ENCODE measurements around the gene ARHGAP5.

The ARHGAP5 gene

GRCh38 chr14:32068708-32069107 is 8.4 kb upstream of the ARHGAP5 start:
- TF ChIP-seq ZNF274 (IDR thresholded peaks at IDR 0.05; ENCODE audit: low read depth, low read length) = no peak
- H3K4me3 ChIP-seq (ENCODE audit: low read length) = no peak overlapping the region

- no peak for TF ChIP-seq ZNF274 (IDR thresholded peaks at IDR 0.05; ENCODE audit: low read depth, low read length)
- no peak overlapping the region for H3K4me3 ChIP-seq (ENCODE audit: low read length)
These were observed 6.8 kb upstream of the ARHGAP5 start for GRCh38 chr14:32070282-32070681.

- TF ChIP-seq ZNF274 (IDR thresholded peaks at IDR 0.05; ENCODE audit: low read depth, low read length) = no peak
- no peak overlapping the region for H3K4me3 ChIP-seq (ENCODE audit: low read length)
These were observed 4.4 kb upstream of the ARHGAP5 start for GRCh38 chr14:32072676-32073075.

GRCh38 chr14:32073537-32074189 is 3.4 kb upstream of the ARHGAP5 start:
- no peak overlapping the region for H3K4me3 ChIP-seq (ENCODE audit: low read length)
- no peak for TF ChIP-seq ZNF274 (IDR thresholded peaks at IDR 0.05; ENCODE audit: low read depth, low read length)

- H3K4me3 ChIP-seq (ENCODE audit: low read length) = no peak overlapping the region; the same call in 1 of the 2 replicates
- TF ChIP-seq ZNF274 (IDR thresholded peaks at IDR 0.05; ENCODE audit: low read depth, low read length) = no peak
These were observed 2.1 kb upstream of the ARHGAP5 start for GRCh38 chr14:32074887-32075572.

- TF ChIP-seq ZNF274 (IDR thresholded peaks at IDR 0.05; ENCODE audit: low read depth, low read length) = no peak
- H3K4me3 ChIP-seq (ENCODE audit: low read length) = peak overlapping the region; percentile 86
These were observed 1.3 kb upstream of the ARHGAP5 start for GRCh38 chr14:32075672-32076277.

- TF ChIP-seq ZNF274 (IDR thresholded peaks at IDR 0.05; ENCODE audit: low read depth, low read length) = no peak
These were observed 625 bp upstream of the ARHGAP5 start for GRCh38 chr14:32076278-32077080.

GRCh38 chr14:32078023-32078857 is 1.1 kb downstream of the ARHGAP5 start:
- no peak for TF ChIP-seq ZNF274 (IDR thresholded peaks at IDR 0.05; ENCODE audit: low read depth, low read length)
- H3K4me3 ChIP-seq (ENCODE audit: low read length) = peak overlapping the region; percentile 86

More at GRCh38 chr14:32076278-32077080, 625 bp upstream of the ARHGAP5 start:
- peak overlapping the region; percentile 86 for H3K4me3 ChIP-seq (ENCODE audit: low read length)

GRCh38 chr14:32078858-32079216 is 1.7 kb downstream of the ARHGAP5 start:
- H3K4me3 ChIP-seq (ENCODE audit: low read length) = peak overlapping the region; percentile 86; the same call in 1 of the 2 replicates
- no peak for TF ChIP-seq ZNF274 (IDR thresholded peaks at IDR 0.05; ENCODE audit: low read depth, low read length)

GRCh38 chr14:32079264-32079663 is 2.2 kb downstream of the ARHGAP5 start:
- TF ChIP-seq ZNF274 (IDR thresholded peaks at IDR 0.05; ENCODE audit: low read depth, low read length) = no peak
- H3K4me3 ChIP-seq (ENCODE audit: low read length) = peak overlapping the region; percentile 86; the same call in 1 of the 2 replicates

GRCh38 chr14:32080001-32080510 is 3.0 kb downstream of the ARHGAP5 start:
- H3K4me3 ChIP-seq (ENCODE audit: low read length) = no peak overlapping the region
- TF ChIP-seq ZNF274 (IDR thresholded peaks at IDR 0.05; ENCODE audit: low read depth, low read length) = no peak

- no peak overlapping the region for H3K4me3 ChIP-seq (ENCODE audit: low read length)
- no peak for TF ChIP-seq ZNF274 (IDR thresholded peaks at IDR 0.05; ENCODE audit: low read depth, low read length)
These were observed 4.8 kb downstream of the ARHGAP5 start for GRCh38 chr14:32081901-32082300.

GRCh38 chr14:32083315-32083624 is 6.2 kb downstream of the ARHGAP5 start:
- no peak for TF ChIP-seq ZNF274 (IDR thresholded peaks at IDR 0.05; ENCODE audit: low read depth, low read length)

More at GRCh38 chr14:32083315-32083624, 6.2 kb downstream of the ARHGAP5 start:
- no peak overlapping the region for H3K4me3 ChIP-seq (ENCODE audit: low read length)

All from GM08714 (cell line).